Fibroblast of the aortic adventitia (primary cell): ENCODE measurements around the gene THADA. TPM values are rescaled to one million over a fixed set of nuclear protein-coding genes. Genes with fewer than 3 reads are reported as not detected.

Experiments used
- DNase-seq: peaks from one replicate; pipeline ENCODE4 v3.0.0-alpha.2; 2010; ENCODE audit warnings: low read depth
- H3K4me3 ChIP-seq: 2 replicates; pipeline ENCODE4 v1.5.1; 2011; ENCODE audit warnings: low read depth, mild to moderate bottlenecking, control low read depth, low read length, moderate library complexity
- total RNA-seq: library from RNA; depleted of rRNA; stranded (reverse); fragments of >200 nt; gene quantifications from 2 replicates; pipeline ENCODE4 v1.2.3, GENCODE V29; 2012; ENCODE audit warnings: low replicate concordance
- TF ChIP-seq, protein P1 (sequence below): IDR thresholded peaks from 2 replicates; pipeline ENCODE4 v1.5.1; 2011; ENCODE audit warnings: mild to moderate bottlenecking, low read length, control low read depth, inconsistent platforms; ENCODE audit not compliant: insufficient read depth

THADA gene
- total RNA-seq, 1 donor: 34.6 TPM

- DNase-seq: no peak
- H3K4me3 ChIP-seq: no peak overlapping the region
- TF ChIP-seq, protein P1, sequence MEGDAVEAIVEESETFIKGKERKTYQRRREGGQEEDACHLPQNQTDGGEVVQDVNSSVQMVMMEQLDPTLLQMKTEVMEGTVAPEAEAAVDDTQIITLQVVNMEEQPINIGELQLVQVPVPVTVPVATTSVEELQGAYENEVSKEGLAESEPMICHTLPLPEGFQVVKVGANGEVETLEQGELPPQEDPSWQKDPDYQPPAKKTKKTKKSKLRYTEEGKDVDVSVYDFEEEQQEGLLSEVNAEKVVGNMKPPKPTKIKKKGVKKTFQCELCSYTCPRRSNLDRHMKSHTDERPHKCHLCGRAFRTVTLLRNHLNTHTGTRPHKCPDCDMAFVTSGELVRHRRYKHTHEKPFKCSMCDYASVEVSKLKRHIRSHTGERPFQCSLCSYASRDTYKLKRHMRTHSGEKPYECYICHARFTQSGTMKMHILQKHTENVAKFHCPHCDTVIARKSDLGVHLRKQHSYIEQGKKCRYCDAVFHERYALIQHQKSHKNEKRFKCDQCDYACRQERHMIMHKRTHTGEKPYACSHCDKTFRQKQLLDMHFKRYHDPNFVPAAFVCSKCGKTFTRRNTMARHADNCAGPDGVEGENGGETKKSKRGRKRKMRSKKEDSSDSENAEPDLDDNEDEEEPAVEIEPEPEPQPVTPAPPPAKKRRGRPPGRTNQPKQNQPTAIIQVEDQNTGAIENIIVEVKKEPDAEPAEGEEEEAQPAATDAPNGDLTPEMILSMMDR: no peak
Measured at GRCh38 chr2:43279317-43279840, 316.5 kb downstream of the THADA start.

DNA sequence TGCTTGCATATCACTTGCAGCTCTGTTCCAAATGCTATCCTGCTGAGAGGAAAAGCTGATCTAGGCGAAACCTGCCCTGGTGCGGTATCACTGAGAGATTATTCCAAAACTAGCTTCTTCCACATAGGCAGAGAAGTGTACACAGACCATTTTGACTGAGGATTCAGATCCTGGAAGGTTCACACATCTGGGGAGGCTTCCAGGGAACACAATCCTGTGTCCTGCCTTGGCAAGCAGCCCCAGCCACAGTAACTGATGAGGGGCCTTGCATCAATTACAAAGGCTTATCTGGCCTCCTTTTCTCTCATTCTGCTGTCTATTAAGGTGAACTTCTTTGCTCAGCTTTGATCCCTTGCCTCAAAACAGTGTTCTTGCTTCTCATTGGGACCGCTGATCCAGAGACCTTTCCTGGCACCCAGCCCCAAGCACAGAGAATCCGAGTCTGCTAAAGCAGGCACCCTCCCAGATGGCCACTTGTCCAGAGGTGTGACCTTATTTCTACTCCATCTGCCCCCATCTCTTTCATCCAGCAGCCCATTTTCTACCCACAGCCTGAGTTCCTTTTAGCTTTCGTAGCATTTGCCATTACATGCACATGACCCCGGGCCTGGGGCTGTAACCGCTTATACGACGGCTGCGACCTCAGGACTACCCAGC lies 317.1 kb downstream of the THADA start:
- TF ChIP-seq, protein P1: no peak
- H3K4me3 ChIP-seq: no peak overlapping the region
- peak; percentile 44 for DNase-seq

- no peak overlapping the region for H3K4me3 ChIP-seq
- TF ChIP-seq, protein P1: no peak
- no peak for DNase-seq
Measured at GRCh38 chr2:43276962-43277391, 318.9 kb downstream of the THADA start.

GRCh38 chr2:43276266-43276941 lies 319.4 kb downstream of the THADA start:
- no peak overlapping the region for H3K4me3 ChIP-seq
- TF ChIP-seq, protein P1: no peak
- no peak for DNase-seq

GRCh38 chr2:43274721-43275120 lies 321.1 kb downstream of the THADA start:
- no peak for DNase-seq
- TF ChIP-seq, protein P1: no peak
- no peak overlapping the region for H3K4me3 ChIP-seq

DNA sequence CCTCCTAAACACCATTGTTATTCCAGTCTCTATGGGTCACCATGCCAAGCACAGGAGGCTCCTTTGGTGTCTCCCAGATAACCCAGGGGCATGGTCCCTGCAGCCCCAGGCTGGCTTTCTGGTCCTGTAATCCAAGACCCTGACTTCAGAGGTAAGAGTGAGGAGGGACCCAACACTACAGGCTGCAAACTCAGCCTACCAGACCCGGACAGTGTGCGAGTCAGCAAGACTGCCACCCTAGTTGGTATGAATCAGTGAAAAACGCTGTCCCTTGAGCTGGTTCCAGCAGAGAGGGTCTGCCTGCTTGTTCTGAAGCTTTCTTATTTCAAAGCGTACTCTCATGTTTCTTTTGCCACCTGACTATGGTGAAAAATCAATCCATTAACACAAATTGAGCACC lies 321.8 kb downstream of the THADA start:
- DNase-seq: no peak
- no peak overlapping the region for H3K4me3 ChIP-seq
- TF ChIP-seq, protein P1: no peak
